ENCODE measurements around the gene TMEM236.

DNA sequence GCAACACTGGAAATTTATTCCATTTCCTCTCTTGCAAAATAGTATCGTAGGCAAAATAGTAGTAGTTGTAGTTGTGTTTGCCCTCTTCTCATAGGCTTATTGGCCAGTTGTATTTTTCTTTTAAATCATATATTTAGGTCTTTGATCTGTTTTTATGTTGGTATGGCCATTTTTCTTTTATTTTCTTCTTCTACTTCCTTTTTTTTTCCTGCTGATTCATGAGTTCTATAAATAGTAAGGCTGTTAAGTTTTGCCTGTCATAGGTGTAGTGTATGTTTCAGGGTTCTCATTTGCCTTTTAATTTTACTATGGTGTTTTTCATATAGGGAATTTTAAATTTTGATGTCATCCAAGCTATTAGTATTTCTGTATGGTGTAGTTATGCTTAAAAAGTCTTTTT, 31.8 kb downstream of the TMEM236 start:
- no peak for TF ChIP-seq ZNF561 (CRISPR knock-in tag; conservative IDR thresholded peaks at IDR 0.05)
- no peak for TF ChIP-seq JUNB (CRISPR knock-in tag; conservative IDR thresholded peaks at IDR 0.05)
- no peak for TF ChIP-seq ZFP36 (IDR thresholded peaks at IDR 0.05; ENCODE audit: low read depth, low read length, partially characterized antibody)
- TF ChIP-seq ZNF184 (CRISPR knock-in tag; IDR thresholded peaks at IDR 0.05) = no peak
- TF ChIP-seq ATF1 (CRISPR knock-in tag; IDR thresholded peaks at IDR 0.05) = no peak
- no peak for TF ChIP-seq ATF1 (tag; IDR thresholded peaks at IDR 0.05)
- no peak for TF ChIP-seq ZKSCAN8 (CRISPR knock-in tag; IDR thresholded peaks at IDR 0.05)
- TF ChIP-seq POLR2A (conservative IDR thresholded peaks at IDR 0.05) = no peak
- TF ChIP-seq ZNF431 (CRISPR knock-in tag; IDR thresholded peaks at IDR 0.05) = no peak
- TF ChIP-seq CEBPG (CRISPR knock-in tag; IDR thresholded peaks at IDR 0.05) = no peak
- TF ChIP-seq CEBPG (tag; conservative IDR thresholded peaks at IDR 0.05 in 1 of 2, IDR thresholded peaks at IDR 0.05 in 1 of 2) = no peak
- TF ChIP-seq SMAD4 (CRISPR knock-in tag; conservative IDR thresholded peaks at IDR 0.05) = no peak
- TF ChIP-seq, protein P1, sequence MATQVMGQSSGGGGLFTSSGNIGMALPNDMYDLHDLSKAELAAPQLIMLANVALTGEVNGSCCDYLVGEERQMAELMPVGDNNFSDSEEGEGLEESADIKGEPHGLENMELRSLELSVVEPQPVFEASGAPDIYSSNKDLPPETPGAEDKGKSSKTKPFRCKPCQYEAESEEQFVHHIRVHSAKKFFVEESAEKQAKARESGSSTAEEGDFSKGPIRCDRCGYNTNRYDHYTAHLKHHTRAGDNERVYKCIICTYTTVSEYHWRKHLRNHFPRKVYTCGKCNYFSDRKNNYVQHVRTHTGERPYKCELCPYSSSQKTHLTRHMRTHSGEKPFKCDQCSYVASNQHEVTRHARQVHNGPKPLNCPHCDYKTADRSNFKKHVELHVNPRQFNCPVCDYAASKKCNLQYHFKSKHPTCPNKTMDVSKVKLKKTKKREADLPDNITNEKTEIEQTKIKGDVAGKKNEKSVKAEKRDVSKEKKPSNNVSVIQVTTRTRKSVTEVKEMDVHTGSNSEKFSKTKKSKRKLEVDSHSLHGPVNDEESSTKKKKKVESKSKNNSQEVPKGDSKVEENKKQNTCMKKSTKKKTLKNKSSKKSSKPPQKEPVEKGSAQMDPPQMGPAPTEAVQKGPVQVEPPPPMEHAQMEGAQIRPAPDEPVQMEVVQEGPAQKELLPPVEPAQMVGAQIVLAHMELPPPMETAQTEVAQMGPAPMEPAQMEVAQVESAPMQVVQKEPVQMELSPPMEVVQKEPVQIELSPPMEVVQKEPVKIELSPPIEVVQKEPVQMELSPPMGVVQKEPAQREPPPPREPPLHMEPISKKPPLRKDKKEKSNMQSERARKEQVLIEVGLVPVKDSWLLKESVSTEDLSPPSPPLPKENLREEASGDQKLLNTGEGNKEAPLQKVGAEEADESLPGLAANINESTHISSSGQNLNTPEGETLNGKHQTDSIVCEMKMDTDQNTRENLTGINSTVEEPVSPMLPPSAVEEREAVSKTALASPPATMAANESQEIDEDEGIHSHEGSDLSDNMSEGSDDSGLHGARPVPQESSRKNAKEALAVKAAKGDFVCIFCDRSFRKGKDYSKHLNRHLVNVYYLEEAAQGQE (IDR thresholded peaks at IDR 0.05; ENCODE audit: borderline replicate concordance) = no peak
- TF ChIP-seq, protein P1 (CRISPR knock-in tag; IDR thresholded peaks at IDR 0.05; ENCODE audit: low read depth) = no peak
- no peak for TF ChIP-seq XRCC4 (IDR thresholded peaks at IDR 0.05; ENCODE audit: extremely low read depth, insufficient read depth, insufficient read length)
